PFSK-1 (cell line): ENCODE results near the gene CLEC2B.
A peak's percentile ranks its signal among the peaks of the same experiment; 100 is the strongest.

Experiments
- FOXP2 ChIP-seq: optimal IDR thresholded peaks from 2 replicates; pipeline ENCODE3; 2011; ENCODE audit warnings: borderline replicate concordance, control low read depth, inconsistent platforms; ENCODE audit not compliant: insufficient read depth; ENCODE audit errors: extremely low read length, extremely low read depth
- POLR2AphosphoS5 ChIP-seq: IDR thresholded peaks from 2 replicates; pipeline ENCODE4 v1.6.1; 2012; ENCODE audit warnings: low read depth, mild to moderate bottlenecking, control low read depth, low read length, moderate library complexity
- SIN3A ChIP-seq: IDR thresholded peaks from 2 replicates; pipeline ENCODE4 v1.6.1; 2012; ENCODE audit warnings: mild to moderate bottlenecking, low read length, moderate library complexity, borderline replicate concordance; ENCODE audit not compliant: insufficient read depth
- TAF1 ChIP-seq: IDR thresholded peaks from 2 replicates; pipeline ENCODE4 v1.6.1; 2012; ENCODE audit warnings: low read length, control low read depth, borderline replicate concordance; ENCODE audit not compliant: insufficient read depth
- TF ChIP-seq, protein P1 (sequence below), 2 experiments: IDR thresholded peaks; 2 replicates each; pipeline versions ENCODE4 v1.6.1 to v1.8.0; 2011 to 2012; ENCODE audit warnings: low read depth in 2 of 2, low read length in 2 of 2, control low read depth in 1 of 2, inconsistent platforms in 1 of 2, mild to moderate bottlenecking in 1 of 2, moderate library complexity in 1 of 2; ENCODE audit not compliant: insufficient read depth in 1 of 2

The CLEC2B gene

GRCh38 chr12:9813821-9814798 lies 55.0 kb downstream of the CLEC2B start:
- peak; percentile 27 for TF ChIP-seq FOXP2
- TF ChIP-seq, protein P1, sequence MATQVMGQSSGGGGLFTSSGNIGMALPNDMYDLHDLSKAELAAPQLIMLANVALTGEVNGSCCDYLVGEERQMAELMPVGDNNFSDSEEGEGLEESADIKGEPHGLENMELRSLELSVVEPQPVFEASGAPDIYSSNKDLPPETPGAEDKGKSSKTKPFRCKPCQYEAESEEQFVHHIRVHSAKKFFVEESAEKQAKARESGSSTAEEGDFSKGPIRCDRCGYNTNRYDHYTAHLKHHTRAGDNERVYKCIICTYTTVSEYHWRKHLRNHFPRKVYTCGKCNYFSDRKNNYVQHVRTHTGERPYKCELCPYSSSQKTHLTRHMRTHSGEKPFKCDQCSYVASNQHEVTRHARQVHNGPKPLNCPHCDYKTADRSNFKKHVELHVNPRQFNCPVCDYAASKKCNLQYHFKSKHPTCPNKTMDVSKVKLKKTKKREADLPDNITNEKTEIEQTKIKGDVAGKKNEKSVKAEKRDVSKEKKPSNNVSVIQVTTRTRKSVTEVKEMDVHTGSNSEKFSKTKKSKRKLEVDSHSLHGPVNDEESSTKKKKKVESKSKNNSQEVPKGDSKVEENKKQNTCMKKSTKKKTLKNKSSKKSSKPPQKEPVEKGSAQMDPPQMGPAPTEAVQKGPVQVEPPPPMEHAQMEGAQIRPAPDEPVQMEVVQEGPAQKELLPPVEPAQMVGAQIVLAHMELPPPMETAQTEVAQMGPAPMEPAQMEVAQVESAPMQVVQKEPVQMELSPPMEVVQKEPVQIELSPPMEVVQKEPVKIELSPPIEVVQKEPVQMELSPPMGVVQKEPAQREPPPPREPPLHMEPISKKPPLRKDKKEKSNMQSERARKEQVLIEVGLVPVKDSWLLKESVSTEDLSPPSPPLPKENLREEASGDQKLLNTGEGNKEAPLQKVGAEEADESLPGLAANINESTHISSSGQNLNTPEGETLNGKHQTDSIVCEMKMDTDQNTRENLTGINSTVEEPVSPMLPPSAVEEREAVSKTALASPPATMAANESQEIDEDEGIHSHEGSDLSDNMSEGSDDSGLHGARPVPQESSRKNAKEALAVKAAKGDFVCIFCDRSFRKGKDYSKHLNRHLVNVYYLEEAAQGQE (IDR thresholded peaks at IDR 0.05; ENCODE audit: insufficient read depth in 1 of 2, low read depth in 2 of 2, low read length in 2 of 2), result no peak

GRCh38 chr12:9811621-9812020 lies 57.5 kb downstream of the CLEC2B start:
- no peak for TF ChIP-seq TAF1
- TF ChIP-seq, protein P1 (IDR thresholded peaks at IDR 0.05; ENCODE audit: insufficient read depth in 1 of 2, low read depth in 2 of 2, low read length in 2 of 2), result no peak
- no peak for TF ChIP-seq FOXP2
- TF ChIP-seq SIN3A, result no peak
- no peak for TF ChIP-seq POLR2AphosphoS5

GRCh38 chr12:9810671-9811070 lies 58.5 kb downstream of the CLEC2B start:
- TF ChIP-seq POLR2AphosphoS5, result no peak
- TF ChIP-seq, protein P1 (IDR thresholded peaks at IDR 0.05; ENCODE audit: insufficient read depth in 1 of 2, low read depth in 2 of 2, low read length in 2 of 2), result no peak
- TF ChIP-seq FOXP2, result no peak
- TF ChIP-seq TAF1, result no peak
- no peak for TF ChIP-seq SIN3A

DNA sequence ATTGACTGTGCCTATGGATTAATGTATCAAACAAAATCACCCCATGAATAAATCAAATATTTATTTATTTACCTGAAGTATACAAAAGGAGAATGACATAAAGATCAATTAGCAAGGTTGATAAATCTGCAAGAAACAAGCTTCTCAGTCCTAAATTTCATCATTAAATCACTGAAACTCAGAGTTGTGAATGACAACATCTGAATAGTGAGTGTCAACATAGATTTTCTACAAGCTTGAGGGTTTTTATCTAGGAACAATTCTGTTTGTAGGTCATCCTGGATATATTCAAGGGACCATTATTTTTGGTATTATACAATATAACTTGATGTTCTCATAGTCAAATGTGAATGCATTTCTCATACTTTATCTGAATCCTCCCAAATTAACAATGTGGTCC lies 59.3 kb downstream of the CLEC2B start:
- TF ChIP-seq POLR2AphosphoS5 (no peak), FOXP2 (no peak), SIN3A (no peak), TAF1 (no peak)
- TF ChIP-seq, protein P1 (IDR thresholded peaks at IDR 0.05; ENCODE audit: insufficient read depth in 1 of 2, low read depth in 2 of 2, low read length in 2 of 2), result no peak
